B cell (primary cell): ENCODE measurements around the gene CNKSR2. TPM values are rescaled to one million over a fixed set of nuclear protein-coding genes. Genes with fewer than 3 reads are reported as not detected.

Experiments
- ATAC-seq: fragments of 200-7000 bp; cut with Tn5 transposase; one replicate; pipeline ENCODE4 v1.10.0; 2021; ENCODE audit warnings: low read depth, mild to moderate bottlenecking, moderate number of reproducible peaks, moderate library complexity
- CTCF ChIA-PET: fragments of 350-600 bp; sonication (Branson Sonifier 250); formaldehyde crosslinking; loops from one replicate; lab custom pipeline; 2021; ENCODE audit warnings: antibody characterized with exemption, inconsistent platforms; lab: Charles Lee
- POLR2A ChIA-PET: fragments of 350-600 bp; sonication (Branson Sonifier 250); formaldehyde crosslinking; loops from one replicate; lab custom pipeline; 2021; ENCODE audit warnings: antibody characterized with exemption; lab: Charles Lee
- DNase-seq: peaks from one replicate; pipeline ENCODE4 v3.0.0; 2013
- H2AFZ ChIP-seq: 2 replicates; pipeline ENCODE4 v1.6.1; 2012; ENCODE audit warnings: mild to moderate bottlenecking, low read depth, low read length; ENCODE audit not compliant: insufficient read depth, poor library complexity, severe bottlenecking
- H3K27ac ChIP-seq, 2 donors: 1 replicate in 1 of 2; 2 replicates in 1 of 2; pipeline ENCODE4 v1.5.1; 2012 to 2013; ENCODE audit warnings: low read length in 2 of 2, mild to moderate bottlenecking in 2 of 2, moderate library complexity in 1 of 2
- H3K27me3 ChIP-seq, 4 experiments: fragments of 200-600 bp in 1 of 4; sonication (generic) in 1 of 4; replicated peaks in 1 of 4; 1 replicate in 2 of 4; 2 replicates in 2 of 4; pipeline versions ENCODE4 v1.6.1 to v1.7.0; 2013 to 2016; ENCODE audit warnings: low read length in 3 of 4, mild to moderate bottlenecking in 2 of 4, mixed read lengths in 1 of 4, moderate library complexity in 1 of 4; ENCODE audit not compliant: insufficient read depth in 4 of 4, control insufficient read depth in 3 of 4; ENCODE audit errors: control extremely low read depth in 1 of 4
- H3K36me3 ChIP-seq, 2 experiments: replicated peaks in 1 of 2; 1 replicate in 1 of 2; 2 replicates in 1 of 2; pipeline versions ENCODE4 v1.6.1 to v1.7.1; 2013; ENCODE audit warnings: low read length in 1 of 2; ENCODE audit not compliant: insufficient read depth in 2 of 2, control insufficient read depth in 1 of 2; ENCODE audit errors: control extremely low read depth in 1 of 2, extremely low read depth in 1 of 2
- H3K4me1 ChIP-seq, 2 donors: fragments of 200-600 bp in 1 of 2; sonication (generic) in 1 of 2; 1 replicate in 1 of 2; 2 replicates in 1 of 2; pipeline versions ENCODE4 v1.5.1 to v1.6.1; 2013 to 2017; ENCODE audit warnings: low read length in 2 of 2; ENCODE audit not compliant: control insufficient read depth in 2 of 2, insufficient read depth in 2 of 2
- H3K4me2 ChIP-seq: replicated peaks from 2 replicates; pipeline ENCODE3; 2012; ENCODE audit warnings: mild to moderate bottlenecking, low read depth, low read length; ENCODE audit not compliant: poor library complexity, severe bottlenecking
- H3K4me3 ChIP-seq, 5 experiments: fragments of 200-600 bp in 1 of 5; sonication (generic) in 1 of 5; 1 replicate in 3 of 5; 2 replicates in 2 of 5; pipeline versions ENCODE4 v1.5.1 to v1.7.0; 2011 to 2016; ENCODE audit warnings: low read length in 4 of 5, mild to moderate bottlenecking in 4 of 5, low read depth in 2 of 5, control low read depth in 1 of 5, moderate library complexity in 1 of 5; ENCODE audit not compliant: insufficient read depth in 1 of 5; ENCODE audit errors: control extremely low read depth in 1 of 5, extremely low read depth in 1 of 5
- H3K79me2 ChIP-seq: fragments of 200-600 bp; sonication (generic); one replicate; pipeline ENCODE4 v1.6.0; 2016; ENCODE audit warnings: low read length; ENCODE audit not compliant: control insufficient read depth, insufficient read depth
- H3K9ac ChIP-seq: fragments of 200-600 bp; sonication (generic); 2 replicates; pipeline ENCODE4 v1.6.1; 2017; ENCODE audit warnings: mild to moderate bottlenecking, low read length, moderate library complexity
- H3K9me3 ChIP-seq, 3 donors: one replicate each; pipeline versions ENCODE4 v1.6.1 to v1.7.1; 2013; ENCODE audit warnings: low read length in 2 of 3; ENCODE audit not compliant: control insufficient read depth in 2 of 3, insufficient read depth in 1 of 3; ENCODE audit errors: control extremely low read depth in 1 of 3
- H4K20me1 ChIP-seq: 2 replicates; pipeline ENCODE4 v1.6.0; 2012; ENCODE audit warnings: mild to moderate bottlenecking, low read length; ENCODE audit not compliant: insufficient read depth, control insufficient read depth, poor library complexity, severe bottlenecking
- H3K27ac Mint-ChIP-seq: one replicate; pipeline ENCODE4 v1.8.0; 2021; ENCODE audit warnings: mixed read lengths
- H3K27me3 Mint-ChIP-seq: one replicate; pipeline ENCODE4 v1.8.0; 2021; ENCODE audit warnings: mixed read lengths
- H3K4me1 Mint-ChIP-seq: one replicate; pipeline ENCODE4 v1.8.0; 2021; ENCODE audit warnings: mixed read lengths
- H3K4me3 Mint-ChIP-seq: one replicate; pipeline ENCODE4 v1.8.0; 2021; ENCODE audit warnings: mixed read lengths
- H3K9me3 Mint-ChIP-seq: one replicate; pipeline ENCODE4 v1.8.0; 2022; ENCODE audit warnings: mixed read lengths; ENCODE audit not compliant: insufficient read depth
- EZH2 ChIP-seq: IDR thresholded peaks from 2 replicates; pipeline ENCODE4 v1.6.1; 2012; ENCODE audit warnings: borderline replicate concordance, low read depth, mild to moderate bottlenecking, moderate library complexity, low read length; ENCODE audit not compliant: insufficient read depth, poor library complexity, severe bottlenecking
- WGBS: methylation state at CpG from one replicate; pipeline ENCODE4 v1.1.5; 2013; ENCODE audit warnings: missing lambda C conversion rate; ENCODE audit not compliant: insufficient coverage; 5-methylcytosine and 5-hydroxymethylcytosine counted together
- intact Hi-C: fragments of 100-400 bp; cut with micrococcal nuclease; formaldehyde crosslinking; loops from one replicate; pipeline ENCODE4 v1.10.0; 2022
- polyA plus RNA-seq: library from polyadenylated mRNA; depleted of rRNA; stranded (reverse); fragments of >200 nt; gene quantifications from 2 replicates; pipeline ENCODE4 v1.2.3, GENCODE V29; 2012
- total RNA-seq, 2 donors: library from RNA; stranded (reverse); fragments of 120-200 nt in 1 of 2; gene quantifications; 1 replicate in 1 of 2; 2 replicates in 1 of 2; pipeline versions ENCODE4 v1.2.3 to v1.2.4, GENCODE V29; 2013 to 2022
- TF ChIP-seq, protein P1 (sequence below): fragments of 200-600 bp; IDR thresholded peaks from one replicate; pipeline ENCODE4 v1.8.0; 2022; ENCODE audit warnings: antibody characterized with exemption, mild to moderate bottlenecking

Gene CNKSR2
- total and polyA plus RNA-seq, 2 donors (not counting 1 experiment from before 2014, with no cell fraction given), result 11.5 to 18.8 TPM

DNA sequence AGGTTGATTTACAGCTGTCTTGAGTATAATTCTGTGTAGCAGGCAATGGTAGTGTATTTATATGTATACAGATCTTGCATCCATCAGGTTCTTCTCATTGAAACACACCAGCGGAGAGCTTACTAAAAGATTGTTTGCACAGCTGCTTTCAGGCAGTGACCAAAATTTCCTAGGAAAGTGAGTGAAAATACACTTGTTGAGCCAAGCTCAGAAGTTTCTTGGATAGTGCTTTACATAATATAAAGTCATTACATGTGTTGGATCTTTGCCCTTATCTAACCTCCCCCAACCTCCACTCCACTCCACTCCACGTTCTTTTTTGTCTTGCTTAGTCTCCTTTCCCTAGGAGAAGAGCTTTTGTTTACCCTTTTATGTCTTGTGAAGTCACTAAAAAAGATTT lies 34.1 kb downstream of the CNKSR2 start:
- CTCF ChIA-PET, result no interaction called here
- ATAC-seq, result no peak

DNA sequence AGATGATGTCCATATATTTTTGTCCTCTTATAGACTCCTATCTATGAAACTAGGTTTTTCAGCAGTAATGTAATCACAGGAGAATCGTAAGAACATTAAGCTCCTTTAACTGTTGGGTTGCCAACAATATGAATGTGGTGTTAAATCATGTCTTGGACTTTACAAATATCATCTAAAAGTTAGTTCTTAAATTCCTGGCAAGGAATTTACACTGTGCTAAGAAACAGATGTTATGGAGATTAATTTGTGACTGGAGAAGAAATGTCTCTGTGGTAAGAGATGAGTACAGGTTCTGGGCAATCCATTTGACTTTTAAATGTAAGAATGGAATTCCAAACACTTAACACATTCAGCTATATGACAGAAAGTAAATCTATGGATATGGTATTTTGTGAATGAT lies 34.6 kb downstream of the CNKSR2 start:
- Histone ChIP-seq H3K4me3 (no peak overlapping the region), H3K9ac (no peak overlapping the region), H3K79me2 (peaks cover 3% of the 10 kb centered on the region), H3K9me3 (no peaks in the 10 kb centered on the region), H3K27me3 (no peaks in the 10 kb centered on the region), H3K4me1 (no peaks in the 10 kb centered on the region), H4K20me1 (no peaks in the 10 kb centered on the region), H3K4me2 (no peak overlapping the region), H2AFZ (no peak overlapping the region), H3K27ac (no peak overlapping the region), H3K36me3 (no peaks in the 10 kb centered on the region)
- no peak overlapping the region for H3K27ac Mint-ChIP-seq
- no peak for TF ChIP-seq EZH2
- TF ChIP-seq, protein P1, sequence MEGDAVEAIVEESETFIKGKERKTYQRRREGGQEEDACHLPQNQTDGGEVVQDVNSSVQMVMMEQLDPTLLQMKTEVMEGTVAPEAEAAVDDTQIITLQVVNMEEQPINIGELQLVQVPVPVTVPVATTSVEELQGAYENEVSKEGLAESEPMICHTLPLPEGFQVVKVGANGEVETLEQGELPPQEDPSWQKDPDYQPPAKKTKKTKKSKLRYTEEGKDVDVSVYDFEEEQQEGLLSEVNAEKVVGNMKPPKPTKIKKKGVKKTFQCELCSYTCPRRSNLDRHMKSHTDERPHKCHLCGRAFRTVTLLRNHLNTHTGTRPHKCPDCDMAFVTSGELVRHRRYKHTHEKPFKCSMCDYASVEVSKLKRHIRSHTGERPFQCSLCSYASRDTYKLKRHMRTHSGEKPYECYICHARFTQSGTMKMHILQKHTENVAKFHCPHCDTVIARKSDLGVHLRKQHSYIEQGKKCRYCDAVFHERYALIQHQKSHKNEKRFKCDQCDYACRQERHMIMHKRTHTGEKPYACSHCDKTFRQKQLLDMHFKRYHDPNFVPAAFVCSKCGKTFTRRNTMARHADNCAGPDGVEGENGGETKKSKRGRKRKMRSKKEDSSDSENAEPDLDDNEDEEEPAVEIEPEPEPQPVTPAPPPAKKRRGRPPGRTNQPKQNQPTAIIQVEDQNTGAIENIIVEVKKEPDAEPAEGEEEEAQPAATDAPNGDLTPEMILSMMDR, result no peak
- DNase-seq, result no peak
- peaks cover 4% of the 10 kb centered on the region for H3K4me1 Mint-ChIP-seq
- no CpG with 5 or more reads among the region's 1 CpG for WGBS
- POLR2A ChIA-PET, result no interaction called here
- intact Hi-C loops, result no loop called here
- CTCF ChIA-PET, result no interaction called here
- H3K27me3 Mint-ChIP-seq, result no peaks in the 10 kb centered on the region
- no peak overlapping the region for H3K4me3 Mint-ChIP-seq
- ATAC-seq, result no peak
- no peaks in the 10 kb centered on the region for H3K9me3 Mint-ChIP-seq

More for the DNA sequence above, 34.1 kb downstream of the CNKSR2 start:
- H3K4me1 ChIP-seq, result no peaks in the 10 kb centered on the region
- no peak overlapping the region for H3K27ac ChIP-seq
- no peaks in the 10 kb centered on the region for H3K36me3 ChIP-seq
- H3K27me3 ChIP-seq, result no peaks in the 10 kb centered on the region
- no peak overlapping the region for H3K9ac ChIP-seq
- Mint-ChIP-seq H3K27me3 (no peaks in the 10 kb centered on the region), H3K4me3 (no peak overlapping the region), H3K27ac (no peak overlapping the region), H3K4me1 (peaks cover 4% of the 10 kb centered on the region), H3K9me3 (no peaks in the 10 kb centered on the region)
- DNase-seq, result no peak
- no peak overlapping the region for H3K4me3 ChIP-seq
- intact Hi-C loops, result no loop called here
- H3K4me2 ChIP-seq, result no peak overlapping the region
- H3K79me2 ChIP-seq, result peaks cover 3% of the 10 kb centered on the region
- TF ChIP-seq, protein P1, result no peak
- no peak for TF ChIP-seq EZH2
- no peaks in the 10 kb centered on the region for H3K9me3 ChIP-seq
- no CpG with 5 or more reads among the region's 2 CpGs for WGBS
- POLR2A ChIA-PET, result no interaction called here
- H4K20me1 ChIP-seq, result no peaks in the 10 kb centered on the region
- no peak overlapping the region for H2AFZ ChIP-seq
